GM19239 (cell line): ENCODE data around the gene CTRB2.

Source experiments
- DNase-seq: peaks from one replicate; pipeline ENCODE4 v3.0.0; 2011; ENCODE audit warnings: low spot score; ENCODE audit not compliant: insufficient read length
- FAIRE-seq: peaks from 2 replicates; lab custom pipeline; 2011; peaks lifted over from hg19 to GRCh38; lab: Jason Lieb, UNC

CTRB2 gene

GRCh38 chr16:75206749-75207451 is at the start of gene CTRB2:
Gene CTRB2, minus strand, starts transcription at chr16:75207161. Its CDS starts 20 bp downstream, at chr16:75207141.
- no peak for FAIRE-seq

GRCh38 chr16:75256059-75256571 is 49.2 kb upstream of the CTRB2 start:
- FAIRE-seq (no peak), DNase-seq (no peak)

More at GRCh38 chr16:75206749-75207451, at the start of gene CTRB2:
- DNase-seq = no peak

- FAIRE-seq = no peak
These were observed 47.4 kb upstream of the CTRB2 start for GRCh38 chr16:75254359-75254837.

DNA sequence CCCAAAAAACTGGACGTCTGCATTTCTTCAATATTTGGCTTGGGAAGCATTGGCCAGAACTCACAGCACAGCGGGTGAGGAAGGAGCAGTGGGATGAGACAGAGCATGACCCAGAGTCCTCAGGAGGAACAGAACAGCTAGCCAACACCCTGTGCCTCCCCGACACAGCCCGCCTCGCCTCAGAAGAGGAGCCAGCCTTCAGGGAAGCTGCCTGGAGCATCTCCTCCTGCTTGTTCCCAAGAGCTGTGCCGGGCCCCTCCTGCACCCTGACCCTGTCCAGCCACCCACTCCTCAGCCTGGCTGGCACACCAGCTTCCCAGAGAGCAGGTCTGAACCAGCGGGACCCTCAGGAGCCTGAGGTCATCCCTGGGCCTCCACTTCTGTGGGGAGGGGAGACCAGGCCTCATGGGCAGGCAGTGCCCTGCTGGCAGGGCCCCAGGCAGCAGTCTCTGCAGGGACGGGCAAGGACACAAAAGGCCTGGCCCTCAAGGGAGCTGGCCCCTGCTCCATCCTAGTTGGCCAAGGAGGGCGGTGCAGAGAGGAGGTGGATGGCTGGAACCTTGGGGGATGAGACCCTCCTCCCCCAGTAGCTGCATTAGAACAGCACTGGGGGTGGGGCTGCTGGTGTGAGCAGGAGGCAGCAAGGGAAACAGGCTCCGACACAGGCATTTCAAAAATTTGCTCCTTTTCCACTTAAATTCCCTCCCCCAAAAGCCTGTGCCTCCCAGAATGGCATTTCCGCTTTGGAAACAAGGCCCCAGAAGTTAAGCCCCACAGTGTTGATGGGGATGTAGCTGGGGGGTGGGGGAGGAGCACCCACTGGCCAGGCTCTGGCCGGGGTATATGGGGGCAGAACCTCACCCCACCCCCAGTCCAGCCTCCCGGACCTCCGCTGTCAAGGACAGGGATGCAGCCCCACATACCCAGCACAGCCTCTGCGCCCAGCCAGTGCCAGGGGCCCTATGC is 46.3 kb upstream of the CTRB2 start:
- FAIRE-seq (no peak), DNase-seq (no peak)

More at GRCh38 chr16:75254359-75254837, 47.4 kb upstream of the CTRB2 start:
- no peak for DNase-seq

GRCh38 chr16:75252049-75252864 is 45.3 kb upstream of the CTRB2 start:
- DNase-seq = no peak
- FAIRE-seq = no peak

- DNase-seq = peak; percentile 91
These were observed 44.5 kb upstream of the CTRB2 start, which contains the start of gene BCAR1 for GRCh38 chr16:75251280-75252048. Gene BCAR1, minus strand, starts transcription at chr16:75251624. Its CDS starts 142 bp downstream, at chr16:75251482.

DNA sequence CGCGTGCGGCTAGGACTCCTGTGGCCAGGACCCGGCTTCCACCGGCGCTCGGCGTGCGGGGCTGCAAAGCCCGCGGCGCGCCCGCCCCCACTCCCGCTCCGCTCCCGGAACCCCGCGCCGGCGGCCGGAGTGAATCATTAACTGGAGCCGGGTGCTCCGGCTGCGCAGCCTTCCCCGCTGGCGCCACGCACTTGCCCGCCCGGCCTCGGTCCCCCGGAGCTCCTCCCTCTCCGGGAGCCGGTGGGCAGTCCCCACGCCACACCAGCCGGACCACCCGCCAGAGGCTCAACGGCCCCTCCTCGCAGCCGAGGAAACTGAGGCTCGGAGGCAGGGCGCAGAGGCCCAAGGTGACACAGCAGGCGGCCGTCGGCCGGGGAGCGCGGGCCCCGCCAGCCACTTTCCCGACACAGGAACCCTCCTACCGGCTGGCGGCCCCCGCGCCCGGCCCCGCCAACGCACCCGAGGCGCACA is 43.9 kb upstream of the CTRB2 start:
- no peak for FAIRE-seq
- peak; percentile 88 for DNase-seq

More at GRCh38 chr16:75251280-75252048, 44.5 kb upstream of the CTRB2 start, which contains the start of gene BCAR1:
- FAIRE-seq = no peak

DNA sequence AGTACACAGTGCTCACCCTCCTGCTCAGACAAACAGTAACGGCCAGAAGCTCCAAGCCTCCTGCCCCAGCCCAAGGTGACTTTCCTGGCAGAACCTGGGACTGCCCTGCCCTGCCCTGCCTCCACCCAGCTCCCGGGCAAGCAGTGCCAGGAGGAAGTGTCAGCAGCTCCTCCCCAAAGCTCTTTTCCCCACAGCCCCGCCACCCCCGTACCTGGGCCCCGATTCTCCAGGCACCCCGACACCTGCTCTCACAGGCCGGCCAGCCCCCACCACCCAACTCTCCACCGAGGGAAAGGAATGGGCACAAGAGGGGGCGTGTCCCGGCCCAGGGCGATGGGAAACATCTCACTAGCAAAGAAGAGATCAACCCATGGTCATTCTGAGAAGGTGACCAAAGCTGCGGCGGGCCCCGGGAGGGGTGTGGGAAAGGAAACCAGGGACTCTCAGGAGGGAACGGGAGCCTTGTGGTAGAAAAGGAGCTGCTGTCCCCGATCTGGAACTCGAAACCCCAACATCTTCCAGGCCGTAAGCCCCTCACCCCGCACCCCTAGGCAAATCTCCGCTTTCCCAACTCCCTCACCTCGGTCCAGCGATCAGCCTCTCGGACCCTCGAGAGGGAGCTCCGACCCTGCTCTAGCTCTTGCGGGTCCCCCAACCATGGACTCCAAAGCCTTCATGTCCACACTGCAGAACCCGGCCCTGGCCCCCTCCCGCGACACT is 43.3 kb upstream of the CTRB2 start:
- FAIRE-seq (no peak), DNase-seq (no peak)

DNA sequence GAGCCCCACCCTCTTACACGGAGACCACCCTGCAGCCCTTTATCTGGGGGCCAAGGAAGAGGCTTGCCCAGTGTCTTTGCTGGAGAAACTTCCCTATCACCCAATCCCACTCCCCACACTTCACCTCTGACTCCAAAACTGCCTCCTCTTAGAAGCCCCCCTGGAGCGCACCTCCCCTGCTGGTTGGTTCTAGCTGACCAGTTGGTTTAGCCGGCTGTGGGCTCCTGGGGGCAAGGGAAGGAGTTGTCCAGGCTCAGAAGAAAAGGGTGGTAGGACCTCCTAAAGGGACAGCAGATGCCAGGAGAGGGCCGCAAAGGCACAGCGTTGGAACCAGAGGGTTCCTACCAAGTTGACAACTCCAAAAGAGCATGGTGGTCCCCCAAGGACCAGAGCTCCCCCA is 42.5 kb upstream of the CTRB2 start:
- no peak for DNase-seq
- FAIRE-seq = no peak

GRCh38 chr16:75248536-75249380 is 41.8 kb upstream of the CTRB2 start:
- FAIRE-seq (no peak), DNase-seq (no peak)

DNA sequence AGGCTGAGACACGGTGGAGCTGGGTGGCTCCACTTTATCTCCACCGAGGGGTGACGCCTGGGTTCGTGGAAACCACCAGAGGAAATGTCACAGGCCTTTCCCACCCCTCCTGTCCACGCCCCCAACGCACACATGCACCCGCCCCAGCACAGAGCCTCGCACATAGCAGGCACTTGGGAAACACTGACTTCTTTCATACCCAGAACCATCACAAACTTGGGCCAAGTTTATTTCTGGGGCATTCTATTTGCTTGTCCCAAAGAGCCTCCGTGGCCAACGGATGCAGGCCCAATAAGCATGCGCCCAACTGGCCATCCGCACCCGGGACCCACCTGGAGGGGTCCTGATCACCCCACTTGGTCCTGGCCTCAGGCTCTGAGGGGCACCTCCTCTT is 41.2 kb upstream of the CTRB2 start:
- DNase-seq = no peak
- FAIRE-seq = no peak

GRCh38 chr16:75247249-75247648 is 40.3 kb upstream of the CTRB2 start:
- DNase-seq (no peak), FAIRE-seq (no peak)

DNA sequence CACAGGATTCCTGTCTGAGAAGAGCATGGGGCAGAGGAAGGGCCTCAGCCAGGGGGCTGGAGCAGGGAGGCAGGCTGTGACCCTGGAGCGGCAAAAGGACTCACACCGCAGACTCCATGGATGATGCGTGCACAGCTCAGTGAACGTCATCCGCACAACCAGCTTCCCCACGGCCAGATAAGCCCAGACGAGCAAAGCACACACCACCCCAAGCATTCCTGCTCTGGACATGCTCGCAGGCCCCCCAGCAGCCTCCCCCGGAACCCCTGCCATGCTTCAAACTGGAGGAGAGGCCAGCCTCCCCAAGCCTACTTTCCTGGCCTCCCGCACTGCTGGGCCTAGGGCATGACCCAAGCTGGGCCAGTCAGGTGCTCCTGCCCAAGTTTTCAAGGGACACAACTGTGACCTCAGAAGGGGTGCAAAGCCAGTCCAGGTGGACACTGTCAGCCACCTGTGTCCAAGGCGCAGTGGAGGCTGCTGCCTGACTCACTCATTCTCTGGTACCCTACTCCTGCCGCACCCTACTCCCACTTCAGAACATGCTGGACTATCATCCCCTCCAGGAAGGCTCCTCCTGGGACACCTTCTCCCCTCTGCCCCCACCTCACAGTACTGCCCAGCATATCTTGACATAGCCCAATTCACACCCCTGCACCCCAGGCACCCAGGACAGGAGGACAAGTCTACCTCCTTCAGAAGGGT is 39.7 kb upstream of the CTRB2 start:
- DNase-seq = no peak
- no peak for FAIRE-seq

DNA sequence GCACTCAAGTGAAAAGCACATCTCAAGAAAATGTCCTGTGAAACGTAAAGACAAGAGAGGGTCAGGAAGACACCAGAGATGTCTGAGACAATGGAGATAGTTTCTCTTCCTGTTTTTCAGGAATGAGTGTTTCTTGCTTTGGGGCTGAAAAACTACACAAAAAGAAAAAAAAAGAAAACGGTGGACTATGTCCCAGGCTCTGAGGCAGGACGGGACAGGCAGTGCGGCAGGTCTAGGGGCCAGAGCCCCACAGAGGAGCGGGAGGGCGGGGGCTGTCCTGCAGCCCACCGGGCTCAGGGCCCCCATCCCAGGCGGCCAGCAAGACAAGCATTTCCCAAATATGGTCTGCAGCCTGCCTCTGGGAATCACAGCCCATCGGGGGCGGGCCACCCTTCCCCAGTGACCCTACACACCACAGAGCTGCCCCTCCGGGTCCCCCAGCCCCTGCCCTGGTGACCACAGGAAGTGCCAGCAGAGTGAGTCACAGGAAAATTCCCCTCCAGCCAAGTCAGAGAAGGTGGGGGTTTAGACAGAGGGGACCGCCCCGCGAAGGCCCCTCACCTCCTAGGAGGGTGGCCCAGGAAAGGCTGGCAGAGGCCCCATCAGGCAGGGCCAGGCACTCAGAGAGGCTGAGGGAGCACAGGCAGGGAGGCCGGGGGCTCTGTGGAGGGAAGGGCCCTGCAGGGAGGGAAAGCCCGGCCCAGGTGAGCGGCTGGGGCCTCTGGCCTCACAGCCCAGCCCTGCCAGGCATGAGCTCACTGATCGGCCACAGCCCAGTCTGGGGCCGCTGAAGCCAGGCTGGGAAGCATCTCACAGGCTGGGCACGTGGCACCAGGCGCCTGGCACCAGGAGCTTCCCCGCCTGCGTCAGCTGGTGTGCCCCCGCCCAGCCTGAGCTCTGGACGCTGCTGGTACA is 38.1 kb upstream of the CTRB2 start:
- DNase-seq = no peak
- peak; percentile 64 for FAIRE-seq

DNA sequence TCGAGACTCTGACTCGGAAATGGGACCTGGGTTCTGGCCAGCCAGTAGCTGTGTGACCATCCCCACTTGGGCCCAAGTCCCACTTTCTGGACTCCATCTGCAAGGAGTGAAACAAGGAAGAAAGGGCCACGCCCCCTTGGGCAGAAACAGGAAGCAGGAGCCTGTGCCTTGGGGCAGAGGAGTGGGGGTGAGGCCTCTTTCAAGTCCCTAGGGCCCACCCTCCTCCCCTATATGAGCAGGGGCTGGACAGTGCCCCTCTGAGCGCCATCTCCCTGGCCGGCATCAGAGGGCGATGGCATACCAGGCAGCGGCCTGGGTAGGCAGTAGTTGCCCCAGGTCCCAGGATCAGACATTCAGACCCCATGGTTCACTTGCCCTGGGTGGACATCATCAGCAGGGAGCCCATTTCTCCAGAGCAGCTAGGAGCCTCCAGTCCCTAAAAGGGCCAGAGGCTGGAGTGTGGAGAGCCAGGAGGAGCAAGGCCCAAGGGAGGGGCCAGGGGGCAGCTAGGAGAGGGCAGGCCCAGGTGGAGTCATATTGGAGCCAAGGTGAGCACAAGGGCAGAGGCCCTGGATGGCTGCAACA is 37.4 kb upstream of the CTRB2 start:
- DNase-seq (no peak), FAIRE-seq (no peak)
